Tibial nerve (tissue), 4 donors: ENCODE results near the gene DYRK2.

Experiments
- CTCF ChIP-seq, 5 experiments: fragments of 200-600 bp in 3 of 5; fragments of 450-650 bp in 2 of 5; sonication (generic) in 3 of 5; IDR thresholded peaks; one replicate each; pipeline ENCODE4 v1.5.1; 2016 to 2019; ENCODE audit warnings: antibody characterized with exemption in 5 of 5, mild to moderate bottlenecking in 3 of 5, moderate library complexity in 2 of 5
- EP300 ChIP-seq, 2 donors: sonication (generic); formaldehyde crosslinking; IDR thresholded peaks; one replicate each; pipeline ENCODE4 v1.6.1; 2017; ENCODE audit warnings: antibody characterized with exemption in 2 of 2, mild to moderate bottlenecking in 1 of 2
- POLR2A ChIP-seq, 2 donors: fragments of 450-650 bp; IDR thresholded peaks; one replicate each; pipeline ENCODE4 v1.6.1; 2017; ENCODE audit warnings: antibody characterized with exemption in 2 of 2, mild to moderate bottlenecking in 2 of 2, moderate library complexity in 2 of 2

GRCh38 chr12:67633708-67634107 lies 14.8 kb upstream of the DYRK2 start:
- peak in 1 of 2 donors; percentile 37 for TF ChIP-seq EP300 (IDR thresholded peaks at IDR 0.05)
- no peak for TF ChIP-seq CTCF (IDR thresholded peaks at IDR 0.05)
- TF ChIP-seq POLR2A (IDR thresholded peaks at IDR 0.05) = no peak
